ENCODE measurements around the gene PINLYP.
A peak's percentile ranks its signal among the peaks of the same experiment; 100 is the strongest.
"Not testable (repeated sequence)": the region's sequence is repeated elsewhere in the genome, so short reads cannot be mapped to it uniquely, and the experiment has no call there.

Gene PINLYP

DNA sequence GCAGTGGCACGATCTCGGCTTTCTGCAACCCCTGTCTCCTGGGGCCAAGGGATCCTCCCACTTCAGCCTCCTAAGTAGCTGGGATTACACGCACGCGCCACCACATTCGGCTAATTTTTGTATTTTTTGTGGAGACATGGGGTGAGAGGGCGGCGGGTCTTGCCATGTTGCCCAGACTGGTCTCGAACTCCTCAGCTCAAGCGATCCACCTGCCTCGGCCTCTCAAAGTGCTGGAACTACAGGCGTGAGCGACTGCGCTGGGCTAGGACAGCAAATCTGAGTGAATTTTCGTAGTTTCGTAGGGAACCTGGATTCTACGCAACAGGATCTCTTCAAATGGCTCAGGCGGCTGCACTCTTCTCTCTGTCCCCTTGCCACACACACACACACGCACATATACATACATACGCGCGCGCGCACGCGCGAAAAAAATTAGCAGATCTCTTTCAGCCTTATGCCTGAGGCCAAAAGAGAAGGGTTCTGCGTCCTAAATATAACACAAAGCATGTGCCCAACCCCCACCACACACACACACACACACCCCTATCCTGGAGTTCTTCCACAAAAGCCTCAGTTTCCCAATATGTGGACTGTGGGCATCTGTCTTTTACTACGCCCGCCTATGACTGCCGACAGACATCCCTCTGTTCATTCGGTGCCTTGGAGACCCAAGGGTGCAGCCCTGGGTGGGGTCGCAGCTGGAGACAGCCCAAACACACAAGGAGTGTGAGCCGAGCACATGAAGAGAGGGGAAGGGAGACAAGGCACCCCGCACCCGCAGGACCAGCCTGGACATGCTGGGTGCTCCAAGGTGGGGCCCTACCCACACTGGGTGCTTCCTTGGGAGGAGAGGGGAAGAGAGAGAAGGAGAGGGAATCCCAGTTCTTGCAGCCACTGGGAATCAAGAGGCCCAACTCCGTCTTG is 616 bp downstream of the PINLYP start:
- FAIRE-seq (peak; percentile 8), DNase-seq (ENCODE audit: insufficient read length, low spot score) (no peak)

- FAIRE-seq (no peak), DNase-seq (ENCODE audit: insufficient read length, low spot score) (no peak)
These were observed 3.2 kb downstream of the PINLYP start for GRCh38 chr19:43578787-43579186.

DNA sequence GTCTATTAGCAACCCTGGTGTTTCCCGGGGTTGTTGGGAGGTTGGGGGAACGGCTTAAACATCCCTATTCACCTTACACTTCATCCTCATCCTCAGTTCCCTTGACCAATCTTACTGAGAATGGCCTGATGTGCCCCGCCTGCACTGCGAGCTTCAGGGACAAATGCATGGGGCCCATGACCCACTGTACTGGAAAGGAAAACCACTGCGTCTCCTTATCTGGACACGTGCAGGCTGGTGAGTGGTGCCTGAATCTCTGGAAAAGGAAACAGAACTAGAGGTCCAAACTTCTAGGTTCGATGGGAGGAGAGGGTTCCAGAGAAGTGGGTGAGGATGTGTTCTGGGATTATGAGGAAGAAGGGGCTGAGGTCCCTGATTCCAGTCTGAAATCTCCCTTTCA is 5.9 kb downstream of the PINLYP start:
- FAIRE-seq (peak; percentile 55), DNase-seq (ENCODE audit: insufficient read length, low spot score) (no peak)

- FAIRE-seq: no peak
- no peak for DNase-seq (ENCODE audit: insufficient read length, low spot score)
These were observed 6.9 kb downstream of the PINLYP start for GRCh38 chr19:43582495-43582894.

DNA sequence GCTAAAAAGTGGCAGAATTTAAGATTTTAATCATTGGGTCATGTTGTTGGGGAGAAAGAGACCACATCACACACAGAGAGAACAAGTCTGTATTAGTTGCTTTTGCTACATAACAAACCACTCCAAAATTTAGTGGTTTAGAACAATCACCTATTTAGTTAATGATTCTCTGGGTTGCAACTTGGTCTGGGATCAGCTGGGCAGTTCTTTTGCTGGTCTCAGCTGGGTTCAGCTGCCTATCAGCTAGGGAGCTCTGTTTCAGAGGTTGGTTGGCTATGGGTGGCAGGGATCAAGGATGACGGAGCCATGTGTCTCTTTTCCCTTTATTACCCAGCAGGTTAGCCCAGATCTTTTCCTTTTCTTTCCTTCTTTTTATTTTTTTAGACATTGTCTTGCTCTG is 8.9 kb downstream of the PINLYP start:
- DNase-seq (ENCODE audit: insufficient read length, low spot score) (no peak), FAIRE-seq (peak; percentile 75)

DNA sequence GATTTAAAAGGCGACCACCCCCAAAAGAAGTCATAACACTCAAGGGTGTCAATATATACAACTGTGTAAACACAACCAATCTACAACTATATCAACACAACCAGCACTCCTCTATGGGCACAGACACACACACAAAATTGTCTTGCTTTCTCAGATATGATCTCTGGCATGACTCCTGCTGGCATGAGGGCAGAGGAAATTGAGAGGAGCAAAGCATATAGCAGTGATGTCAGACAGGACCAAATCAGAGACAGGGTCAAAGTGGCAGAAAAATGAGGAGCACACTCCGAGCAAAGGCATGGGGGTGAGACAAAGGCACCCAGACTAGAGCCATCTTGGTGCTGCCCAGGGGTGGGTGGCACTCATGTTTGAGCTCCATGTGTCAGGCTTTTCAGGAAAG is 10.7 kb downstream of the PINLYP start:
- FAIRE-seq (no peak), DNase-seq (ENCODE audit: insufficient read length, low spot score) (no peak)

DNA sequence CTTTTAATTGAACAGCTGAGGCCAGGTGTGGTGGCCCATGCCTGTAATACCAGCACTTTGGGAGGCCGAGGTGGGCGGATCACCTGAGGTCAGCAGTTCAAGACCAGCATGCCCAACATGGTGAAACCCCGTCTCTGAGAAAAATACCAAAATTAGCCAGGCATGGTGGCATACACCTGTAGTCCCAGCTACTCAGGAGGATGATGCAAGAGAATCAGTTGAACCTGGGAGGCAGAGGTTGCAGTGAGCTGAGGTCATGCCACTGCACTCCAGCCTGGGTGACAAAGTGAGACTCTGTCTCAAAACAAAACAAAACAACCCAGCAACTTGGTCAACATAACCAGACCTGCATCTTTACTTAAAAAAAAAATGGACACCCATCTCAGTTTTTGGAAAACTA is 11.4 kb downstream of the PINLYP start:
- DNase-seq (ENCODE audit: insufficient read length, low spot score); FAIRE-seq: not testable (repeated sequence)

DNA sequence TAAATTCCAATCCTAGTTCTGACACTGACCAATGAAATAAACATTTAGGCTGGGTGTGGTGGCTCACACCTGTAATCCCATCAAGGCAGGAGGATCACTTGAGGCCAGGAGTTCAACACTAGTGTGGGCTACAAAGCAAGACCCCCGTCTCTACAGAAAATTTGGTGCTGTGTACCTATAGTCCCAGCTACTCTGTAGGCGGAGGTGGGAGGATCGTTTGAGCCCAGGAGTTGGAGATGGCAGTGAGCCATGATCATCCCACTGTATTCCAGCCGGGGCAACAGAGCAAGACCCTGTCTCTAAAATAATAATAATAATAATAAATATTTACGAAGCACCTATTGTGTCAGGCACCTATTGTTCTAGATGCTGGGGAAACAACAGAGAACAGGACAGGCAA is 13.7 kb downstream of the PINLYP start:
- no peak for FAIRE-seq
- no peak for DNase-seq (ENCODE audit: insufficient read length, low spot score)

DNA sequence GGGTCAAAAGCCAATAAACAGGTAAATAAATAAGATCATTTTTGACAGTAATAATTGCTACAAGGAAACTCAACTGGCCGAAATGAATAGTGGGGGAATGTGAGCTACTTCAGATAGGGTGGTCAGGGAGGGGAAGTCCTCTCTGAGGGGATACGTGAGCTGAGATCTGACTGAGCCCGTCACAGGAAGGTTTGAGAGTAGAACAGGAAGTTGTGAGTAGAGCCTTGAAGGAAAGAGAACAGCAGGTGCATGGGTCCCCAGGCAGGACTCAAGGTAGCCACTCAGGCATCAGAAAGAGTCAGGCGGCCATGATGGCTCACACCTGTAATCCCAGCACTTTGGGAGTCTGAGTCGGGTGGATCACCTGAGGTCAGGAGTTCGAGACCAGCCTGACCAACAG is 14.1 kb downstream of the PINLYP start:
- FAIRE-seq: no peak
- no peak for DNase-seq (ENCODE audit: insufficient read length, low spot score)

GRCh38 chr19:43591904-43592772 is 16.5 kb downstream of the PINLYP start:
- FAIRE-seq: no peak
- no peak for DNase-seq (ENCODE audit: insufficient read length, low spot score)

DNA sequence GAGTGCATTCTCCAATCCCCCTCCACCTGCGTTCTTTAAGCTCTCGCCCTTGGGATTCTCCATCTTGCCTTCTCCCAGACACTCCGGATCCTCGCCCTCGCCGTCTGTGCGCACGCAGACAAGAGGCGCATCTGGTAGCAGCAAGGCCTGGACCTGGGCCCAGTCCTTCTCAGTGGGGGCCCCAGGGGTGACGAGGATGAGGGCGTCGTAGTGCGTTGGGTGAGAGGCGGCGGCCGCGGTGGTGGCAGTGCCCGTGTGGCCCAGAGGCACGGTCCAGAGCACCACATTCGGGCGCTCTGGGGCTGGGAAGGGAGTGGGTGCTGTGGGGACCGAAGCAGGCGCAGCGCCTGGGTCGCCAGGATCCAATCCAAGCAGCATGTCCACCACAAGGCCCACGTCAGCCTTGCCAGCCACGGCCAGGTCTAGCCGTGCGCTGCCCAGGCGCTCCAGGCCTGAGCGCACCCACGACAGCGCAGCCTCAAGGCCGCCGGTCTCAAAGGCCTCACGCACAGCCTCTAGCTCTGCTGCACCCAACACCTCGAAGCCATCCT is 17.3 kb downstream of the PINLYP start:
- FAIRE-seq (no peak), DNase-seq (ENCODE audit: insufficient read length, low spot score) (no peak)

- DNase-seq (ENCODE audit: insufficient read length, low spot score) (no peak), FAIRE-seq (no peak)
These were observed 18.6 kb downstream of the PINLYP start for GRCh38 chr19:43594081-43594697.

- FAIRE-seq (peak; percentile 88), DNase-seq (ENCODE audit: insufficient read length, low spot score) (peak; percentile 64)
These were observed 19.4 kb downstream of the PINLYP start for GRCh38 chr19:43594710-43595604.

DNA sequence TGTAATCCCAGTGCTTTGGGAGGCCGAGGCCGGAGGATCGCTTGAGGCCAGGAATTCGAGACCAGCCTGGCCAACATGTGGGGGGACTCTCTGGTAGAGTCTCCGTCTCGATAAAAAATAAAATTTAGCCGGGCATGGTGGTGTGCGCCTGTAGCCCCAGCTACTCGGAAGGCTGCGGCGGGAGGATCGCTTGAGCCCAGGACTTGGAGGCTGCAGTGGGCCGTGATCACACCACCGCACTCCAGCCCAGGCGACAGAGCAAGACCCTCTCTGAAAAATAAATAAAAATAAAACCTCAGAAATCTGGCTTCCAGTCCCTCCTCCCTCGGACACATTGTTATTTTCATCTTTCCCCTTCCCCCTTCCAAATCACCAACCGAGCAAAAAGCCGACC is 20.0 kb downstream of the PINLYP start:
- DNase-seq (ENCODE audit: insufficient read length, low spot score) (no peak), FAIRE-seq (no peak)

- DNase-seq (ENCODE audit: insufficient read length, low spot score) (peak; percentile 95), FAIRE-seq (peak; percentile 100)
These were observed 20.6 kb downstream of the PINLYP start, which contains the start of the genes IRGQ and ZNF576 for GRCh38 chr19:43595999-43596841. IRGQ (minus strand) TSS chr19:43596134; CDS start chr19:43595338, 796 bp downstream. ZNF576 (plus strand) TSS chr19:43596595; CDS start chr19:43597109, 514 bp downstream.

DNA sequence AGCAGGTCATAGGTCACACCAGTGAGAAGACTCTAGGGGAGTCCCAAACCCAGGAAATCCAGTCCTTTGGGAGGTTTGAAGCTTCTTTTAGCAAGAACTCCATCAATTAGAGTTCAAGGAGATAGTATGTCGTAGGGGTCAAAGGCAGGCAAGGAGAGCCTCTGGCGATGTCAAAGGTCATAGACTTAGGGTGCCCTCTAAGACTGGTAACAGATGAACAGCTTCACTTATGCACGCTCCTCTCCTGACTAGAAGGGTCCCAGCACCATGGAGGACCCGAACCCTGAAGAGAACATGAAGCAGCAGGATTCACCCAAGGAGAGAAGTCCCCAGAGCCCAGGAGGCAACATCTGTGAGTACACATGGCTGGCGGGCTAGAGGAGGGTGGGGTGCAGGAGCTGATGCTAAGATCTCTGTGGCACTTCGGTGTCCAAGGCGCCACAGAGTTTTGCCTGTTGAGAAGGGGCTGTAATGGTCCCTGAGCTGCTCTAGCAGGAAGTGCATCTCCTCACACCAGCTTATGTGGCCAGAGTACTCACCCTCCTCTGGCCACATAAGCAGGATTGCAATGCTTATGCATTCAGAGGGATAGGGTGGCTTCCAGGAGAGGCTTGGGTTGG is 21.4 kb downstream of the PINLYP start:
- DNase-seq (ENCODE audit: insufficient read length, low spot score) (no peak), FAIRE-seq (no peak)

GRCh38 chr19:43597876-43598275 is 22.3 kb downstream of the PINLYP start:
- no peak for FAIRE-seq
- DNase-seq (ENCODE audit: insufficient read length, low spot score): no peak
